ENCODE measurements around the gene LIAS.
"Not testable (repeated sequence)": the region's sequence is repeated elsewhere in the genome, so short reads cannot be mapped to it uniquely, and the experiment has no call there.

The LIAS gene

GRCh38 chr4:39458505-39459300 is at the start of gene LIAS, which contains the start of gene RPL9:
TSS of gene LIAS (plus strand) at chr4:39459056. CDS start at chr4:39459118, 62 bp downstream.
TSS of gene RPL9 (minus strand) at chr4:39458922. CDS start at chr4:39458439, 483 bp downstream.
- peak; percentile 90 for DNase-seq (ENCODE audit: low read depth in 2 of 2)

GRCh38 chr4:39410415-39410814 is 48.4 kb upstream of the LIAS start:
- DNase-seq (ENCODE audit: low read depth in 2 of 2): no peak

GRCh38 chr4:39411561-39411960 is 47.3 kb upstream of the LIAS start:
- DNase-seq (ENCODE audit: low read depth in 2 of 2): not testable (repeated sequence)

- DNase-seq (ENCODE audit: low read depth in 2 of 2): no peak
Measured at GRCh38 chr4:39415678-39416283, 43.1 kb upstream of the LIAS start.

- DNase-seq (ENCODE audit: low read depth in 2 of 2): no peak
Measured at GRCh38 chr4:39422247-39422646, 36.6 kb upstream of the LIAS start.

GRCh38 chr4:39425297-39425696 is 33.6 kb upstream of the LIAS start:
- DNase-seq (ENCODE audit: low read depth in 2 of 2): not testable (repeated sequence)

GRCh38 chr4:39426728-39427127 is 32.1 kb upstream of the LIAS start:
- no peak for DNase-seq (ENCODE audit: low read depth in 2 of 2)

GRCh38 chr4:39427520-39428114 is 31.2 kb upstream of the LIAS start:
- DNase-seq (ENCODE audit: low read depth in 2 of 2): no peak

GRCh38 chr4:39429476-39430334 is 29.2 kb upstream of the LIAS start:
- no peak for DNase-seq (ENCODE audit: low read depth in 2 of 2)

GRCh38 chr4:39433878-39434492 is 24.9 kb upstream of the LIAS start:
- DNase-seq (ENCODE audit: low read depth in 2 of 2): no peak

- DNase-seq (ENCODE audit: low read depth in 2 of 2): no peak
Measured at GRCh38 chr4:39435659-39436563, 22.9 kb upstream of the LIAS start.

- no peak for DNase-seq (ENCODE audit: low read depth in 2 of 2)
Measured at GRCh38 chr4:39441593-39441992, 17.3 kb upstream of the LIAS start.

- no peak for DNase-seq (ENCODE audit: low read depth in 2 of 2)
Measured at GRCh38 chr4:39442998-39443397, 15.9 kb upstream of the LIAS start.

- DNase-seq (ENCODE audit: low read depth in 2 of 2): no peak
Measured at GRCh38 chr4:39446483-39446841, 12.4 kb upstream of the LIAS start.

GRCh38 chr4:39446842-39447573 is 11.8 kb upstream of the LIAS start:
- DNase-seq (ENCODE audit: low read depth in 2 of 2): peak in 1 of 2 donors; percentile 48

- no peak for DNase-seq (ENCODE audit: low read depth in 2 of 2)
Measured at GRCh38 chr4:39450618-39451017, 8.2 kb upstream of the LIAS start.

- no peak for DNase-seq (ENCODE audit: low read depth in 2 of 2)
Measured at GRCh38 chr4:39451423-39452023, 7.3 kb upstream of the LIAS start.

GRCh38 chr4:39452153-39452859 is 6.5 kb upstream of the LIAS start:
- DNase-seq (ENCODE audit: low read depth in 2 of 2): no peak

Data from stimulated activated CD4-positive, alpha-beta T cell treated with anti-CD3 and anti-CD28 coated beads, Interleukin-15, amount 100 ng/mL, for 48 hours (primary cell).